Measurements from ENCODE around the gene AKR1C8. TPM values are rescaled to one million over a fixed set of nuclear protein-coding genes. Genes with fewer than 3 reads are reported as not detected.

The AKR1C8 gene
- total and polyA plus RNA-seq, 11 donors = 0.19 to 0.72 (median 0.46) TPM; not detected in 6

- Histone ChIP-seq H3K27ac (no peak overlapping the region), H3K27me3 (no peaks in the 10 kb centered on the region), H3K4me3 (no peak overlapping the region), H3K36me3 (no peaks in the 10 kb centered on the region), H3K4me1 (no peaks in the 10 kb centered on the region), H3K9me3 (peaks cover 0 to 16% (median 4%) of the 10 kb centered on the region in 12 donors)
- DNase-seq (no peak), ATAC-seq (no peak)
- intact Hi-C loops (cut with DNase I) = no loop called here
- 51 to 60% (median 55%) methylated on average over 3 of the region's 3 CpGs for WGBS, 4 donors
- TF ChIP-seq CTCF (IDR thresholded peaks at IDR 0.05) = no peak
- no peak for TF ChIP-seq POLR2A (IDR thresholded peaks at IDR 0.05)
These were observed 36.8 kb downstream of the AKR1C8 start for GRCh38 chr10:5147981-5148677.

GRCh38 chr10:5147255-5147980 is 37.5 kb downstream of the AKR1C8 start:
- Histone ChIP-seq H3K9me3 (peaks cover 0 to 16% (median 4%) of the 10 kb centered on the region in 12 donors), H3K27me3 (no peaks in the 10 kb centered on the region), H3K36me3 (no peaks in the 10 kb centered on the region), H3K4me3 (no peak overlapping the region), H3K4me1 (no peaks in the 10 kb centered on the region), H3K27ac (no peak overlapping the region)
- intact Hi-C loops (cut with DNase I) = no loop called here
- WGBS, 4 donors = 71 to 97% (median 82%) methylated on average over 5 of the region's 5 CpGs
- ATAC-seq = no peak
- TF ChIP-seq CTCF (IDR thresholded peaks at IDR 0.05) (no peak), POLR2A (IDR thresholded peaks at IDR 0.05) (no peak)
- DNase-seq = no peak

GRCh38 chr10:5146920-5147254 is 38.1 kb downstream of the AKR1C8 start:
- no peak for TF ChIP-seq CTCF (IDR thresholded peaks at IDR 0.05)
- no peak for TF ChIP-seq POLR2A (IDR thresholded peaks at IDR 0.05)
- intact Hi-C loops (cut with DNase I) = no loop called here
- no peak for DNase-seq
- Histone ChIP-seq H3K36me3 (no peaks in the 10 kb centered on the region), H3K27me3 (no peaks in the 10 kb centered on the region), H3K4me1 (no peaks in the 10 kb centered on the region), H3K9me3 (peaks cover 0 to 16% (median 4%) of the 10 kb centered on the region in 12 donors), H3K4me3 (no peak overlapping the region), H3K27ac (no peak overlapping the region)
- WGBS, 4 donors = 78 to 91% (median 88%) methylated on average over 5 of the region's 5 CpGs
- no peak for ATAC-seq

GRCh38 chr10:5143137-5143536 is 41.8 kb downstream of the AKR1C8 start:
- H3K27me3 ChIP-seq = no peaks in the 10 kb centered on the region
- H3K36me3 ChIP-seq = no peaks in the 10 kb centered on the region
- no peak for TF ChIP-seq CTCF (IDR thresholded peaks at IDR 0.05)
- no peak for TF ChIP-seq POLR2A (IDR thresholded peaks at IDR 0.05)
- intact Hi-C loops (cut with DNase I) = no loop called here
- no peaks in the 10 kb centered on the region for H3K4me1 ChIP-seq
- 63 to 82% (median 68%) methylated on average over 5 of the region's 5 CpGs for WGBS, 4 donors
- peaks cover 0 to 13% (median 0%) of the 10 kb centered on the region in 12 donors for H3K9me3 ChIP-seq
- no peak for ATAC-seq
- DNase-seq = no peak
- no peak overlapping the region for H3K27ac ChIP-seq
- no peak overlapping the region for H3K4me3 ChIP-seq

Data from heart left ventricle (tissue), 16 donors.